GM12801 (cell line): ENCODE measurements around the gene PRKN.

Experiments
- CTCF ChIP-seq: IDR thresholded peaks from one replicate; pipeline ENCODE4 v1.5.1; 2011; ENCODE audit warnings: control low read depth; ENCODE audit not compliant: insufficient read length; ENCODE audit errors: extremely low read depth

The PRKN gene

DNA sequence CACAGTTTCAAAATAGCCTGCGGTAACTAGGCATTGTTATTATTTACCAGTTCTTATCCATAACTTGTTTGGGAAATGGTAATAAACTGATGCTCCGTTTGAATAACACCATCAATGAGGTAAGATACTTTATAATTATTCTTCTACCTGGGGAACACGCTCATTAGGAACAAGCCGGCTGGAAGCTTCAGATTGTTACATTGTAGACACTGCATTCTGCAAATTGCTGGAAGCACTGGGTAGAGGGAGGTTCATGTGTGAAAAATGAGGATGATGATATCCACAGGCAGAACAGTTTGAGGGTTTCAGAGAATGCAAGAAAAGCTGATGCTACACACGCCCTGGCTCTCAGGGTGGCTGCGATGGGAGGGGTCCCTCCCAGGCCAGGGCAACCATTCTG lies 893.1 kb downstream of the PRKN start:
- no peak for TF ChIP-seq CTCF

GRCh38 chr6:161833099-161833860 lies 894.3 kb downstream of the PRKN start:
- TF ChIP-seq CTCF, result no peak

DNA sequence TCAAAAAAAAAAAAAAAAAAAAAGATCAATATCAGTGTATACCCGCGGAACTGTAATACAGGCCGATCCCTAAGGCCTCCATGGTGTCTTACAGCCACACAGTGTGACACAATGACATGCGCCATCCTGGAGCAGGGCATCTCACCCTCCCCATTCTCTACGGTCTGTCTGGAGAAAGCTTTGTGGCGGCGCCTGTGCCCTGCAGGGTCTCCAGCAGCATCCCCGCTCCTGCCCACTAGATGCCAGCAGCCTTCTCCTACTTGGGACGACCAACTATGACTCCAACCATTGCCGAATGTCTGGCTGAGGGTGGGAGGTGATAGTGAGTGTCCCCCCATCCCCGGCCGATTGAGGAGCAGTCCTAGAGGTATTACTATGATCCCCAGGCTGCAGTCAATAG lies 894.9 kb downstream of the PRKN start:
- TF ChIP-seq CTCF, result no peak

DNA sequence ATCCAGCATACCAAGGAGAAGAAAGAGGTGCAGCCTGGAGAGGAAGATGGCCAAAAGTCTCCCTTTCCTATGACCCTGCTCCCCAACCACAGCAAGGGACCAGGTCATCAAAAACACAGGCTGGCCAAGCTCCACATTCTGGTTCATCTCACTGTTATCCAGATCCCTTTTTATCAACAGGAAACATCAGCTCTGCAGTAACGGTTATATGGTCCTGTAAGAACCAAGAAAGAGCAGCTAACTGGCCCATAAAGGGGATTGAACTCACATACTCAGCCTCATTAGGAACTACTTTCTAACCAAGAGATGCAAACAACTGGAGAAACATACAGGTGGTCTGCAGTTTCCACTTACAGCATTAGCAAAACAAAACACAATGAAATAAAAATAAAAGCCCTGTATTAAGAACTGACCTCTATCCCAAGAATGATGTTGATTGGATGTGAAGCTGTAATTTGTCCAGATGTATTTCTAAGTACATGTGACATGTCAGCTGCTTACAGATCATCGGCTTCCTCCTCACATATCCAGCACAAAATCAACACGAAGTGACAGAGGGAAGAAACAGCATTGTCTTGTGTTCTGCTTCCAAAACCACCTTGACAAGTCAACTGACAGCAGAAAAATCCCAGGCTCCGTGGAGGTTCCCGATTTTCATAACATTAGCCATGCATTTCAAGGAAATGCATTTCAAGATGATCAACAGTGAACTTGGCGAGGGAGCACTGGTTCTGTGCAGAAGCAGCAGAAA lies 896.5 kb downstream of the PRKN start:
- no peak for TF ChIP-seq CTCF

GRCh38 chr6:161829291-161829729 lies 898.3 kb downstream of the PRKN start:
- TF ChIP-seq CTCF, result no peak

- no peak for TF ChIP-seq CTCF
Measured at GRCh38 chr6:161828355-161828754, 899.2 kb downstream of the PRKN start.

- no peak for TF ChIP-seq CTCF
Measured at GRCh38 chr6:161826512-161826911, 901.1 kb downstream of the PRKN start.
